Stimulated activated CD8-positive, alpha-beta memory T cell treated with anti-CD3 and anti-CD28 coated beads, Interleukin-15, amount 100 ng/mL, for 4 hours (primary cell): ENCODE results near the gene EIF4A2.
"Not testable (repeated sequence)": the region's sequence is repeated elsewhere in the genome, so short reads cannot be mapped to it uniquely, and the experiment has no call there.

ENCODE experiments used
- DNase-seq, 2 donors: peaks; one replicate each; pipeline ENCODE4 v3.0.0-alpha.2; 2020; ENCODE audit warnings: low read depth in 2 of 2

The EIF4A2 gene

DNA sequence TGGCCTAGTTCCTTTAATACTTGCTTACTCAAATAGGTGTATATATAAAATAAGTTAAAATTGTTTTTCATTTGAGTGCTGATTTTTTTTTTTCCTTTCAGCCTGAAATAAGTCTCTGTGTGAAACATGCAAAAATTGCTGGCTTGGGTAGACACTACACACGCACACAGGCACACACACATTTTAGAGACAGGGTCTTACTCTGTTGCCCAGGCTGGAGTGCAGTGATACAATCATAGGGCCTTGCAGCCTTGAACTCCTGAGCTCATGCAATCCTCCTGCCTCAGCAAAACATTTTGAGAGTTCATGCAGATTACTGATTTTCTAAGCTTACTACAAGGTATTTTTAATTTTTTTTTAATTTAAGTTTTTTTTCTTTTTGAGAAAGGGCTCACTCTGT lies 35.6 kb downstream of the EIF4A2 start:
- no peak for DNase-seq

DNA sequence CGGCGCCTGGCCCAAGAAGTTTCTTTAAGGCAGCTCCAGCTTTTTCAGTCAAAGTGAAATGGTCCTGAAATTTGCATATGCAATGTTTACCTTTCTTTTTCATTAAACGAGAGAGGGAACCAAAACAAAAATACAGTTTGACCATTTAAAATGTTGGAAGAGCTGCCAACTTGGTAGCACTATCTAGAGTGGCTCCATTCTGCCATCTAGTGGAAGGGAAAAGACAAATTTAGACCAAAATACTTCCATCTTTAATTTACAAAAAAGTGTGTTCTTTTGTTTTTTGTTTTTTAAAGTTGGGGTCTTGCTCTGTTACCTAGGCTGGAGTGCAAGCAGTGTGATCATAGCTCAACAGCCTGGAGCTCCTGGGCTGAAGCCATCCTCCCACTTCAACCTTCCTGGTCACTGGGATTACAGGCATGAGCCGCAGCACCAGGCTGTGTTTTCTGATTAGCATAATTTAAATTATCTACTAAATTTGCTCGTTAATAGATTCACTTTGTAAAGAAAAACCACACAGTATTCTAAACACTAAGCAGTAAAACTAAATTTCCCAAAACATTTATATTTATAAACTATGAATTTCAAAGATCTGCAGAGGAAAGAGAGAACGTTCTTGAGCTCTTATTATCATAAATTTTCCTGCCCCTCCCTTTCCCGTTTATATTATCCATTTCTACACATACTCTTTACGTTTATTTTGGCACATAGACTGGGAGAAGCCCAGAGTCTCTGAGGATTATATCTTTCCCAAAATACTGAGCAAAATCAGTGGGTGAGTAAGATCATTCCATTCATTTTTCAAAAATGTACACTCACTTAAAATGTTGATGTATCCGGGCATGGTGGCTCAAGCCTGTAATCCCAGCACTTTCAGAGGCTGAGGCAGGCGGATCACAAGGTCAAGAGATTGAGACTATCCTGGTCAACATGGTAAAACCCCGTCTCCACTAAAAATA lies 38.3 kb downstream of the EIF4A2 start:
- DNase-seq, result no peak

DNA sequence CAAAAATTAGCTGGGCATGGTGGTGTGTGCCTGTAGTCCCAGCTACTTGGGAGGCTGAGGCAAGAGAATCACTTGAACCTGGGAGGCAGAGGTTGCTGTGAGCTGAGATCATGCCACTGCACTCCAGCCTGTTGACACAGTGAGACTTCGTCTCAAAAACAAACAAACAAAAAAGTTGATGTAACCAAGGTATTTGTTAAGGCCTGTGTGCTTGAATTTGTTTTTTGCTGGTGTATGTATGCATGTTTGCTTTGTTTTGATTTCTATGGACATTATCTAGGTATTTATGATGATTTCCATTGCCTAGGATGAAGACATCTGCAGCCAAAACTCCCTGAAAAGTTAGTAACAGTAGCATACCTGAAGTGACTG lies 39.0 kb downstream of the EIF4A2 start:
- DNase-seq, result not testable (repeated sequence)

DNA sequence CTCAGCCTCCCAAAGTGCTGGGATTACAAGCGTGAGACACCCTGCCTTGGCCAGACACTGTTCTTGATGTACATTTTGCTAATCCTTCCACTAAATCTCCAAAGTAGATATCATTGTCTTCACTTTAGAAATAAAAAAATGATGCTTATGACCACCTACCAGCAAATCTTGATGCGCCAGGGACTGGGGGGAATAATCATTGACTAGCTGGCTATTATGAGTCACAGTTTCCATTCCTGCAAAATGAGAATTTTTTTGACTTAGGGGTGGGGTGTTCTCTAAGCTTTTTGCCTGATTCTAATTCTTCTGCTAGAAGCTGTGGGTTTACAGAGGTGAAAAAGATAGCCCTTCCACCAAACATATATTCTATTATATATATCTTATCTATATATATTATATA lies 40.0 kb downstream of the EIF4A2 start:
- no peak for DNase-seq

DNA sequence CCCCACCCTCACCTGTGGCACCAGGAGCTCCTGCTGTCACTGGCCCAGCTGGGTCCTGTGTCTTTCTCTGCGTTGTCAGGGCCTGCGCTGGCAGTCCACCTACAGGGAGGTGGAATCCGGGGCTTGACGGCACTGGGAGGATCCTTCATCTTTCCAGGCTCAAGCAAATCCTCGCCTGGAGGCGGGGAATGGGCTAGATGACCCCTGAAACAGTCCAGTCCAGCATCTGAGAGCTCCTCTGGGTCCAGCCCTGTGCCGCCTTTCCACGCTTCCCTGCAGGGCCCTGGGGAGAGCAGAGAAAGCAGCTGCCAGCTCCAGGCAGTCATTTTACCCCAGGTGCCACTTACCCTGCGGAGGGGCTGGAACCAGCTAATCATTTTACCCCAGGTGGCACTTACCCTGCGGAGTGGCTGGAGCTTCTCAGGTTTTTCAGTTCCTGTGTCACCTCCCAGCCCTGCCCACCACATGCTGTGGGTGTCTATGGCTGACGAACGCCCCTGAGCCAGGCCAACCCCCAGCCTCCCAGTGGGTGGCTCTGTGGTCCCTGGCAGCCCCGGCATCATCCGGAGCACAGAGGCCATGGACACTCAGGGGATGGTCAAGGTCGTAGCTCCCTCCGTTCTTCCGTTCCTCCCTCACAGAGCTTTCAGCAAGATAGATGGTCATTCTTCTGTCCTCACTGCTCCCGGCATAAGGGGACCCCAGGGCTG lies 41.2 kb downstream of the EIF4A2 start:
- DNase-seq, result no peak

DNA sequence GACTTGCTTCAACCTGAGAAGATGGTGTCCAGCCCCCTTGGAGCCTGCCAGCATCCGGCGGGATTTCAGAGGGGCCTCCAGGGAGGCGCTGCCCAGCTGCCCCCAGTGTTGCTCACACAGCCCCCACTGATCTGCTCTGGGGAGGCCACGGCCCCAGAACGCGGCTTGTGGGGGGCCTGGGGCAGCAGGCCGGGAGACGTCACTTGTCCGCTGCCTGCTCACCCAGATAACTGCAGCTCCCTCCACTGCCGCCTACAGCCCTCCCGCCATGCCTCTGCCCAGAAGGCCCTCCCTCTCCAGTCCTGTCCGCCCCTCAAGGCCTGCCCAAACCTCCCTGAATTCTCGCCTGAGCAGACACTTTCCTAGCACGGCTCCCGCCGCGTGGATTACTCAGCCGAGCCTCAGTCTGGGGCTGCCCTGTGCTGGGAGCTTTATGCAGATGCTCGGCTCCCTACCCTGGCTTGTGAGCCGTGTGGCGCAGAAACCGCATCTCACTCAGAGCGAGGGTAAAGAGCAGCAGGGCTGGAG lies 42.0 kb downstream of the EIF4A2 start:
- DNase-seq, result no peak

DNA sequence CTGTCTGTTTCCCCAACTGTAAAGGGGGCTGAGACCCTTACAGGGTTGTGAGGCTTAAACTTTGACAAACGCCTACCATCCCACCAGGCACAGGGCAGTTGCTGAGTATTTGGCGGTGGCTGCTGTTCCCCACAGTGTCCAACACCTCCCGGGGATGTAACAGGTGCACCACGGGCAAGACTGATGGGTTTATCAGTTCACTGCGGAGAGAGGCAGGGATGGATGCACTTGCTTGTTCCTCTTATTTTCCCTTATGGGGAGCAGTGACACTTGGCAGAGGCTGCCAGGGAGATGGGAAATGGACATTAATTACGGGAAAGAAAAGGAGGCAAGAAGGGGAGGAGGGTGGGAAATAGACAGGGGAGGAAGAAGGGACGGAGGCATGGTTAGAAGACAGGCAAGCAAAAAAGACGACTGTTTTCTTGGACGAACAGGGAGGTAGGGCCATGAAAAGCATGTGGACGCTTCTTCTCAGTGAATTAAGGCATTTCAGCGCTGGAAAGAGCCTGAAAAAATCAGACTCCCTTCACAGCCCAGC lies 42.6 kb downstream of the EIF4A2 start:
- no peak for DNase-seq

DNA sequence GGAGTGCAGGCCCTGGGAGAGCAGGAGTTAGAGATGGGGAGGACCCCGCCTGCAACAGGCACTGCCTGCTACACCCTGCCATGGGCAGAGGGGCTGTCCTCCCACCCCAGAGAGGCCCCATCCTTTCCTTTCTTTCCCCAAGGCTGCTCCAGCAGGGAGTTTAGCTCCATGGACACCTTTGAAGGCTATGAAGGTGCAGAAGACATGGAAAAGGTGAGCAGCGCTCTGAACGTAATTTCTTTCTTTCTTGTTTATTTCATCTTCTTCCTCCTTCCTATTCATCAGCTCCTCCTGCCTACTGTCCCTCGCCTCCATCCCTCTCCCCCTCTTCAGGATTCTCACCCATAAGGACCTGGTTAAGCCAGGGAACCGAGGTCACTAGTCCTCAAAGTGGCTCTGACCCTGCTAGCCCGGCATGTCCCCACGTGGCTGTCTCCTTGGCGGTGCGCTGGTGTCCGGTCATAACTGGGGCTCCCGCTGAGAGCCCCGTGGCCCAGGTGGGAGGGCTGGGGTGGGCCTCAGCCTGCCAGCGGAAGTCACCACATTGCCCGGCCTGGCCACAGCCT lies 43.1 kb downstream of the EIF4A2 start:
- no peak for DNase-seq

DNA sequence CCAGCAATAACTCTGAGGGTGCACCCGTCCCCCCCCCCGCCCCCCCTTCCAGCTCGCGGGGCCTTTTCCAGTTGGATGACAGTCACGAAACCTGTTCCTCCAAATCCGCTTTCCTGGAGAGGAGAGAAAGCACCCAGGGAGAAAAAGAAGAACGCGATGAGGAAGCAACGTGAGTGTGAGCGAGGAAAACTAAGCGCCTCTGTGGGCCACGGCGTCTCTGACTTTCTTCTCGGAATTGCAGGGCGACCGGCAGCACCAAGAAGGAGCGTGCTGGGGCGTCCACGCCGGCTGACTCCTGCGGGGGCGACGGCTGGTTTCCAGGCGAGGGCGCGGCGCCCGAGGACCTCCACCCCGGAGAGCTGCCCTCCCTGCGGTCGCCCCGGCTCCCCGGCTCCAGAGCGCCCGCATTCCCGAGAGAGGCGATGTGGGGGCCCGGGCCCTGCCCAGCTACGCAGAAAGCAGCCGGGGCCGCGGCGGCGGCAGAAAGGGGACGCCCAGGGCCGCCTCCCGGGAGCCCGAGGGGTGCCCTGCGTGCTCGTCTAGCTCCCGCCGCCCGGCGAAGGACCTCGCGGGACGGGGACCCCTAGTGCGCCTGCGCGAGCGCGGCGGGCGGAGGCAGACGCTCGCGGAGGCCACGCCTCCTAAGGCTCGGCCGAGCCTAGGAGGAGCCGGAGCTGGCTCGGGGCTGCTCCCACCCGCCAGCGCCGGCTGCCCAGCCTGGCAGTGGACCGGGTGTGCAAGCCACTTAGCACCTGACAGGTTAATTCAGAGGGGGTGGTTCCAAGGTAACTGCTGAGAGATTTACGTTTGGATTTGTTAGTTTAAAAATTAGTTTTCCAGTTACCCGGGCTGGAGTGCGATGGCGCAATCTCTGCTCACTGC lies 43.8 kb downstream of the EIF4A2 start:
- DNase-seq, result peak; percentile 60 to 76

DNA sequence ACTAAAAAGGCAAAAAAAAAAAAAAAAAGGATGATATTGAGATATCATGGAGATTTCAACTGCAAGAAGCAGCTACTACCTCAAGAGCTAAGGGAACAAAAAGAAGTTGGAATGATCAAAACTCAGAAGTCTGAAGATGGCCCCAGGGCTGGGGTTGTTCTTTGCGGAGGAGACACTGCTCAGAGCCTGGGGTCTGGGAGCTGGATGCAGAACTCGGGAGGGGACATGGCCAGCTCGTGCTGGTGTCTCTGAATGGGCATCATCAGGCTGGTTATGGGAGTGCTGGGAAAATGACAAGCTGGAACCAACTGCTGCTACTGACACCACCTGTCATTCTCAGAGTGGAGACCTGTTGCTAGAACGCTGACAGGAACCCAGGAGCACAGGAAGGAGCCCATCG lies 45.0 kb downstream of the EIF4A2 start:
- DNase-seq, result no peak

DNA sequence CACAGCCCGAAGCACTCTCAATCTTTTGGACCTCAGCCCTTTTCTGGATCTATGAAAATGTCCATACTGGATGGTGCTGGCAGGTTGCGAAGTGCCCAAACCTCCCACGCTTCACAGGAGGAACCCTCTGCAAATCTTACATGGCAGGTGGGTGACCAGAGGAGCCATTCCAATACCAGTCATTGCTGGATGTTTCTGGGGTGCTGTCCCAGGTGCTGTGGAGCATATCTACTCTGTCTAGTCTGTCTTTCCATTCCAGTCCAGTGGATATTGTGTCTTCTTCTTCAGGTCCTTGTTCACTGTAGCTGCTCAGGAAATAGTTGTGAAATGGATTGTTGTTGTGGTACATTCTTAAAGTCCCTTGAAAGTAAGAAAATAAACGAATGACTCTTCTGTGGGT lies 48.4 kb downstream of the EIF4A2 start:
- no peak for DNase-seq

DNA sequence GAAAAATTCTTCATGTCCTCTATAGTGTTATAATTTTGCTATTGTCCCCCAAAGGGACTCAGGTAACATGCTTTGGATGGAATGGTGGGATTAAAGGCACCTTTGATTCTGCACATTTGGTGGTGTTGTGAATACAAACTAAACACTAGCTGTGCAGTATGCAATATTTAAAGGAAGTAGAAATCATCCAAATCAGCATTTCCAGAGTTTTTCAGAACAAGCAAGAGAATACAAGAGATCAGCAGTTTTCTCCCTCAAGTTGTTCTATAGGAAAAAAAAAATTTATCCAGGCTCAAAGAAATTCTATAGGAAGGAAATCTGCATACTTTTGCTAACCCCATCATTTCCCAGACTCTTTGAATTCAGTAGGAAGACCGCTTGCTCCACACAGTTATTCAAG lies 48.9 kb downstream of the EIF4A2 start:
- DNase-seq, result no peak
